DOHH2 (cell line): ENCODE data around the gene CACYBP.

Experiments used
- CTCF ChIP-seq: fragments of 200-600 bp; sonication (generic); IDR thresholded peaks from one replicate; pipeline ENCODE4 v1.5.1; 2014; ENCODE audit warnings: antibody characterized with exemption, mild to moderate bottlenecking, low read depth, low read length; ENCODE audit not compliant: poor library complexity, severe bottlenecking
- EZH2phosphoT487 ChIP-seq: fragments of 200-600 bp; sonication (generic); IDR thresholded peaks from 2 replicates; pipeline ENCODE4 v1.6.1; 2017; ENCODE audit warnings: borderline replicate concordance, mild to moderate bottlenecking, antibody characterized with exemption, low read length, moderate library complexity, mixed read lengths

- no peak for TF ChIP-seq EZH2phosphoT487
- no peak for TF ChIP-seq CTCF
These were observed 51.2 kb downstream of the CACYBP start for GRCh38 chr1:175050992-175051391.
